Trophoblast cell (in vitro differentiated cells and primary cell): ENCODE measurements around the gene QPRT.

Experiments used
- DNase-seq, 2 donors: peaks; one replicate each; pipeline ENCODE4 v3.0.0-alpha.2; 2016
- H2AFZ ChIP-seq: 2 replicates; pipeline ENCODE4 v1.6.1; 2013; ENCODE audit warnings: low read length, moderate library complexity, mild to moderate bottlenecking; ENCODE audit not compliant: insufficient read depth, poor library complexity
- H2AK5ac ChIP-seq: 2 replicates; pipeline ENCODE4 v1.6.1; 2013; ENCODE audit warnings: mild to moderate bottlenecking, low read length
- H2BK120ac ChIP-seq: 2 replicates; pipeline ENCODE4 v1.6.1; 2013; ENCODE audit warnings: low read length, mild to moderate bottlenecking, moderate library complexity; ENCODE audit not compliant: insufficient read depth, poor library complexity
- H2BK12ac ChIP-seq: 2 replicates; pipeline ENCODE4 v1.6.1; 2013; ENCODE audit warnings: mild to moderate bottlenecking, low read length, moderate library complexity
- H2BK5ac ChIP-seq: 2 replicates; pipeline ENCODE4 v1.6.1; 2013; ENCODE audit warnings: low read length, low read depth, moderate library complexity, mild to moderate bottlenecking; ENCODE audit not compliant: poor library complexity
- H3K14ac ChIP-seq: 2 replicates; pipeline ENCODE4 v1.6.1; 2013; ENCODE audit warnings: mild to moderate bottlenecking, low read length
- H3K18ac ChIP-seq: 2 replicates; pipeline ENCODE4 v1.6.1; 2013; ENCODE audit warnings: mild to moderate bottlenecking, low read length
- H3K23ac ChIP-seq: 2 replicates; pipeline ENCODE4 v1.6.1; 2013; ENCODE audit warnings: low read length
- H3K27ac ChIP-seq: 2 replicates; pipeline ENCODE4 v1.5.1; 2013; ENCODE audit warnings: low read depth, mild to moderate bottlenecking, inconsistent platforms, low read length, moderate library complexity
- H3K27me3 ChIP-seq: 2 replicates; pipeline ENCODE4 v1.6.1; 2013; ENCODE audit warnings: inconsistent platforms, mild to moderate bottlenecking, low read length, moderate library complexity; ENCODE audit not compliant: insufficient read depth
- H3K36me3 ChIP-seq, 2 experiments: 1 replicate in 1 of 2; 2 replicates in 1 of 2; pipeline ENCODE4 v1.6.1; 2013; ENCODE audit warnings: low read length in 2 of 2, mild to moderate bottlenecking in 2 of 2, moderate library complexity in 1 of 2; ENCODE audit not compliant: insufficient read depth in 2 of 2, control insufficient read depth in 1 of 2
- H3K4ac ChIP-seq: 2 replicates; pipeline ENCODE4 v1.6.1; 2013; ENCODE audit warnings: low read depth, mild to moderate bottlenecking, low read length, moderate library complexity
- H3K4me1 ChIP-seq, 2 experiments: 1 replicate in 1 of 2; 2 replicates in 1 of 2; pipeline ENCODE4 v1.6.1; 2013; ENCODE audit warnings: low read length in 2 of 2, mild to moderate bottlenecking in 2 of 2, moderate library complexity in 1 of 2; ENCODE audit not compliant: insufficient read depth in 2 of 2, control insufficient read depth in 1 of 2
- H3K4me2 ChIP-seq: 2 replicates; pipeline ENCODE4 v1.6.1; 2013; ENCODE audit warnings: inconsistent platforms, mild to moderate bottlenecking, low read length, moderate library complexity
- H3K4me3 ChIP-seq: 2 replicates; pipeline ENCODE4 v1.5.1; 2013; ENCODE audit warnings: mild to moderate bottlenecking, low read depth, low read length, inconsistent platforms
- H3K79me1 ChIP-seq: one replicate; pipeline ENCODE4 v1.6.1; 2013; ENCODE audit warnings: low read length
- H3K79me2 ChIP-seq: 2 replicates; pipeline ENCODE4 v1.6.1; 2013; ENCODE audit warnings: low read length, mild to moderate bottlenecking; ENCODE audit not compliant: control insufficient read depth, insufficient read depth, poor library complexity
- H3K9ac ChIP-seq: 2 replicates; pipeline ENCODE4 v1.6.1; 2013; ENCODE audit warnings: mild to moderate bottlenecking, low read length
- H3K9me3 ChIP-seq: 2 replicates; pipeline ENCODE4 v1.6.1; 2013; ENCODE audit warnings: low read depth, mild to moderate bottlenecking, control low read depth, inconsistent platforms, low read length; ENCODE audit not compliant: insufficient read depth
- H4K12ac ChIP-seq: 2 replicates; pipeline ENCODE4 v1.6.1; 2013; ENCODE audit warnings: low read depth, mild to moderate bottlenecking, low read length, moderate library complexity
- H4K8ac ChIP-seq: 2 replicates; pipeline ENCODE4 v1.6.1; 2013; ENCODE audit warnings: low read depth, mild to moderate bottlenecking, low read length, moderate library complexity
- H4K91ac ChIP-seq: one replicate; pipeline ENCODE4 v1.6.1; 2013; ENCODE audit warnings: low read depth, mild to moderate bottlenecking, low read length, moderate library complexity
- WGBS: extraction: QIAGEN DNeasy Blood & Tissue Kit; methylation state at CpG from one replicate; pipeline ENCODE4 v1.1.7; 2013; ENCODE audit warnings: missing lambda C conversion rate; ENCODE audit not compliant: insufficient read length, insufficient coverage; ENCODE audit errors: extremely low coverage; 5-methylcytosine and 5-hydroxymethylcytosine counted together

QPRT gene

DNA sequence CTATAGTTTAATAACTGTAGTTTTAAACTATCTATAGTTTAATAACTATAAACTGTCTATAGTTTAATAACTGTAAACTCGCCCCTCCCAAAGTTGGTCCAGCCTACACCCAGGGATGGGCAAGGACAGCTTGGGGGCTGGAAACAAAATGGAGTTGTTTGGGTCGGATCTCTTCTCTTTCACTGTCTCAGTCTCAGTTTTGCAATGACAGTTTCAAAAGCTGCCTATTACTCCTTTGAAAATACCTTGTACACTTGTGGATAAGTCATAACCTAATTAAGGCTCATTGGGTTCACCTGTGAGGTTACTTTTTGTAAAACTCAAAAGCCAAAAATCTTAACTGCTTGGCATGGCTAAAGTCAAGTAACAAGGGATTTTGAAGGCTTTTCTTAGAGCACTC is 35.4 kb downstream of the QPRT start:
- no peaks in the 10 kb centered on the region for H3K36me3 ChIP-seq
- H3K27me3 ChIP-seq = no peaks in the 10 kb centered on the region

DNA sequence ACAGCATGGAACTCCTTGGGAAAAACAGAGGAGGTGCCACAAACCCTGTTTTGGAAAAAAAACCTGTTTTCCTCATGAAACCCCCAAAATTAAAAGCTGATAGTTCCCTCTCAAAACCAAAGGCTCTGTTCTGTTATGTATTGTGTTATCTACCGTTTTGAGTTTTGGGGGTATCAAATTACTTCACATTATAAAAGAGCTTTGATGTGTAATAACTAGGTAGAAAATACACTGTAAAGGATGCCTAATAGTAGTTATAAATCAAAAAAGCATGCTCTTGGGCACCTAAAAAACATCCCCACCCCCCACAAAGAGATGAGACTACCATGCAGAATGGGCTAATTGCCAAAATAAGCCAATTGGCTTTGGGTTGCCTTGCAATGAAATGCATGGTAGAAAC is 36.0 kb downstream of the QPRT start:
- Histone ChIP-seq H3K79me1 (no peaks in the 10 kb centered on the region), H2BK12ac (no peak overlapping the region), H3K4ac (no peak overlapping the region), H3K79me2 (no peaks in the 10 kb centered on the region), H3K18ac (no peak overlapping the region), H4K12ac (no peak overlapping the region), H3K9ac (no peak overlapping the region), H3K27me3 (no peaks in the 10 kb centered on the region), H3K14ac (no peak overlapping the region), H4K91ac (no peak overlapping the region), H2BK5ac (no peak overlapping the region), H2AK5ac (no peak overlapping the region), H3K27ac (no peak overlapping the region), H3K4me3 (no peak overlapping the region), H3K23ac (no peak overlapping the region), H2BK120ac (no peak overlapping the region), H3K4me2 (no peak overlapping the region), H3K9me3 (no peaks in the 10 kb centered on the region), H3K4me1 (peaks cover 2% of the 10 kb centered on the region in 2 experiments), H3K36me3 (no peaks in the 10 kb centered on the region), H4K8ac (no peak overlapping the region), H2AFZ (no peak overlapping the region)
- DNase-seq = no peak
- WGBS = no CpG with 5 or more reads among the region's 1 CpG

More for the DNA sequence above, 35.4 kb downstream of the QPRT start:
- Histone ChIP-seq H4K91ac (no peak overlapping the region), H3K79me1 (no peaks in the 10 kb centered on the region), H2AFZ (no peak overlapping the region), H3K18ac (no peak overlapping the region), H3K4me1 (peaks cover 2 to 3% of the 10 kb centered on the region in 2 experiments), H4K12ac (no peak overlapping the region), H3K23ac (no peak overlapping the region), H2AK5ac (no peak overlapping the region), H3K4ac (no peak overlapping the region), H2BK12ac (no peak overlapping the region), H3K4me3 (no peak overlapping the region), H3K9ac (no peak overlapping the region), H4K8ac (no peak overlapping the region), H3K14ac (no peak overlapping the region), H3K79me2 (no peaks in the 10 kb centered on the region), H2BK120ac (no peak overlapping the region), H3K9me3 (no peaks in the 10 kb centered on the region), H3K27ac (no peak overlapping the region), H3K4me2 (no peak overlapping the region), H2BK5ac (no peak overlapping the region)
- DNase-seq = no peak
- WGBS = no CpG with 5 or more reads among the region's 2 CpGs

DNA sequence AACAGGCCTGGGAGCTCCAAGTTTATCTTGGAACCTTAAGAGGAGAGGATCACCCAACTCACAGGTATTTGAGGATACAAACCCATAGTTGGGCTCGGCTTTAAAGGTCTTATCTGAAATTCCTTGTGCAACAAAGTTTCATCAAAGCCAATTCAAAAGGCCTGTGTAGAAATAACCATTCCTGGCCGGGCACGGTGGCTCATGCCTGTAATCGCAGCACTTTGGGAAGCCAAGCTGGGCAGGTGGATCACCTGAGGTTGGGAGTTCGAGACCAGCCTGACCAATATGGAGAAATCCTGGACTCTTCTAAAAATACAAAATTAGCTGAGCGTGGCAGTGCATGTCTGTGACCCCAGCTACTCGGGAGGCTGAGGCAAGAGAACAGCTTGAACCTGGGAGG is 38.1 kb downstream of the QPRT start:
- no peaks in the 10 kb centered on the region for H3K36me3 ChIP-seq
- no peaks in the 10 kb centered on the region for H3K27me3 ChIP-seq
- H4K91ac ChIP-seq = no peak overlapping the region
- H2AK5ac ChIP-seq = no peak overlapping the region
- no peak overlapping the region for H3K9ac ChIP-seq
- no peaks in the 10 kb centered on the region for H3K9me3 ChIP-seq
- H3K79me2 ChIP-seq = no peaks in the 10 kb centered on the region
- H2AFZ ChIP-seq = no peak overlapping the region
- DNase-seq = no peak
- no peak overlapping the region for H3K4ac ChIP-seq
- no peak overlapping the region for H2BK12ac ChIP-seq
- no peak overlapping the region for H4K8ac ChIP-seq
- H3K14ac ChIP-seq = no peak overlapping the region
- no peak overlapping the region for H2BK5ac ChIP-seq
- no peak overlapping the region for H3K4me3 ChIP-seq
- H3K27ac ChIP-seq = no peak overlapping the region
- no peak overlapping the region for H4K12ac ChIP-seq
- no peak overlapping the region for H3K4me2 ChIP-seq
- no peaks in the 10 kb centered on the region for H3K79me1 ChIP-seq
- H2BK120ac ChIP-seq = no peak overlapping the region
- no peaks in the 10 kb centered on the region for H3K4me1 ChIP-seq
- WGBS = no CpG with 5 or more reads among the region's 7 CpGs
- no peak overlapping the region for H3K18ac ChIP-seq
- H3K23ac ChIP-seq = no peak overlapping the region

DNA sequence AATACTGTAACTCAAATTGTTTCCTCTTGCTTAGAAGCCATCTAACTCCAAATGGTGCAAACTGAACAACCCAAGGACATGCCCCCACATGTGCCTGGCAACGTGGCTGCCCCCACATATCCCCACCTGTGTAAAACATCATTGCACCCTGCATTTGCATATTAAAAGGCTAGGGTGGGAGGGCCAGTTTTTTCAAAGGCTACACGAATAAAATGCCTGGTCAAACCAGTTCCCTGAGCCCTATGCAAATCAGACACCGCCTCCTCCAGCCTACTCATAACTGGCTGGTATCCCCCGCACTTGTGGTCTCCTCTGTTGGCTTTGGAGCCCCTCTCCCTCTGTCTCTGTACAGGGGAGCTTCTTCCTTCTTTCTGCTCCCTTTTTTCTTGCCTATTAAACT is 40.1 kb downstream of the QPRT start:
- no peak overlapping the region for H2AFZ ChIP-seq
- H3K4me1 ChIP-seq = no peaks in the 10 kb centered on the region
- no peak overlapping the region for H3K4me3 ChIP-seq
- no peak overlapping the region for H2BK5ac ChIP-seq
- H4K8ac ChIP-seq = no peak overlapping the region
- no peaks in the 10 kb centered on the region for H3K27me3 ChIP-seq
- H4K91ac ChIP-seq = no peak overlapping the region
- no peak overlapping the region for H3K4ac ChIP-seq
- no peak overlapping the region for H4K12ac ChIP-seq
- no peak overlapping the region for H3K4me2 ChIP-seq
- no peak overlapping the region for H2BK12ac ChIP-seq
- no peak overlapping the region for H2BK120ac ChIP-seq
- no peak overlapping the region for H3K14ac ChIP-seq
- H3K27ac ChIP-seq = no peak overlapping the region
- no peak for DNase-seq
- no peaks in the 10 kb centered on the region for H3K79me2 ChIP-seq
- no peaks in the 10 kb centered on the region for H3K79me1 ChIP-seq
- H3K9ac ChIP-seq = no peak overlapping the region
- no CpG with 5 or more reads among the region's 4 CpGs for WGBS
- no peaks in the 10 kb centered on the region for H3K36me3 ChIP-seq
- H2AK5ac ChIP-seq = no peak overlapping the region
- no peak overlapping the region for H3K23ac ChIP-seq
- H3K9me3 ChIP-seq = no peaks in the 10 kb centered on the region
- no peak overlapping the region for H3K18ac ChIP-seq
